T-cell (primary cell): ENCODE data around the gene EML4. TPM values are rescaled to one million over a fixed set of nuclear protein-coding genes. Genes with fewer than 3 reads are reported as not detected.

Experiments
- ATAC-seq, 4 experiments: fragments of 200-7000 bp in 3 of 4; fragments of 150-1000 bp in 1 of 4; cut with Tn5 transposase; replicated peaks in 1 of 4; 1 replicate in 3 of 4; 2 replicates in 1 of 4; pipeline ENCODE4 v1.10.0; 2021; ENCODE audit warnings: moderate library complexity in 3 of 4, mild to moderate bottlenecking in 2 of 4, moderate number of reproducible peaks in 1 of 4
- CTCF ChIA-PET, 2 donors: fragments of 300-600 bp; sonication (Branson Sonifier 250); formaldehyde crosslinking; loops; one replicate each; lab custom pipeline; 2022; ENCODE audit warnings: antibody characterized with exemption in 2 of 2; lab: Charles Lee
- POLR2A ChIA-PET, 2 donors: fragments of 300-600 bp; sonication (Branson Sonifier 250); formaldehyde crosslinking; loops; one replicate each; lab custom pipeline; 2022; ENCODE audit warnings: antibody characterized with exemption in 2 of 2; lab: Charles Lee
- DNase-seq, 35 experiments: peaks; one replicate each; pipeline versions ENCODE4 v3.0.0 to v3.0.0-alpha.2; 2013 to 2023
- H3K27ac ChIP-seq: one replicate; pipeline ENCODE4 v1.5.1; 2013; ENCODE audit warnings: low read length
- H3K27me3 ChIP-seq, 2 experiments: replicated peaks in 1 of 2; 1 replicate in 1 of 2; 2 replicates in 1 of 2; pipeline versions ENCODE4 v1.6.1 to v1.7.0; 2013; ENCODE audit warnings: low read length in 1 of 2, mixed read lengths in 1 of 2; ENCODE audit not compliant: control insufficient read depth in 2 of 2, insufficient read depth in 2 of 2; ENCODE audit errors: extremely low read depth in 1 of 2
- H3K36me3 ChIP-seq, 2 donors: 1 replicate in 1 of 2; 2 replicates in 1 of 2; pipeline versions ENCODE4 v1.6.1 to v1.7.0; 2013; ENCODE audit warnings: low read length in 1 of 2; ENCODE audit not compliant: control insufficient read depth in 2 of 2, insufficient read depth in 1 of 2; ENCODE audit errors: extremely low read depth in 1 of 2
- H3K4me1 ChIP-seq, 2 experiments: 1 replicate in 1 of 2; 2 replicates in 1 of 2; pipeline versions ENCODE4 v1.6.1 to v1.7.0; 2013; ENCODE audit warnings: low read length in 2 of 2, mixed read lengths in 1 of 2; ENCODE audit not compliant: insufficient read depth in 2 of 2, control insufficient read depth in 1 of 2; ENCODE audit errors: extremely low read depth in 1 of 2
- H3K4me3 ChIP-seq, 2 donors: 1 replicate in 1 of 2; 2 replicates in 1 of 2; pipeline versions ENCODE4 v1.5.1 to v1.7.0; 2013; ENCODE audit warnings: mild to moderate bottlenecking in 2 of 2, low read length in 1 of 2, moderate library complexity in 1 of 2; ENCODE audit not compliant: control insufficient read depth in 1 of 2; ENCODE audit errors: extremely low read depth in 1 of 2
- H3K9me3 ChIP-seq: 2 replicates; pipeline ENCODE4 v1.7.0; 2013
- H3K27ac Mint-ChIP-seq, 2 donors: one replicate each; pipeline ENCODE4 v1.8.0; 2020 to 2021; ENCODE audit warnings: mild to moderate bottlenecking in 2 of 2, mixed read lengths in 2 of 2
- H3K27me3 Mint-ChIP-seq, 2 donors: one replicate each; pipeline ENCODE4 v1.8.0; 2021 to 2022; ENCODE audit warnings: mixed read lengths in 2 of 2
- H3K36me3 Mint-ChIP-seq: one replicate; pipeline ENCODE4 v1.8.0; 2021; ENCODE audit warnings: mixed read lengths
- H3K4me1 Mint-ChIP-seq, 3 donors: one replicate each; pipeline ENCODE4 v1.8.0; 2020 to 2022; ENCODE audit warnings: mixed read lengths in 3 of 3, mild to moderate bottlenecking in 1 of 3
- H3K4me3 Mint-ChIP-seq, 3 donors: one replicate each; pipeline ENCODE4 v1.8.0; 2020 to 2022; ENCODE audit warnings: mild to moderate bottlenecking in 3 of 3, mixed read lengths in 3 of 3, moderate library complexity in 3 of 3
- H3K9me3 Mint-ChIP-seq, 3 donors: one replicate each; pipeline ENCODE4 v1.8.0; 2020 to 2022; ENCODE audit warnings: mixed read lengths in 3 of 3
- WGBS: methylation state at CpG from one replicate; pipeline ENCODE4 v1.1.5; 2013; ENCODE audit warnings: missing lambda C conversion rate; ENCODE audit not compliant: insufficient coverage; 5-methylcytosine and 5-hydroxymethylcytosine counted together
- total RNA-seq, 35 experiments: library from RNA in 6 of 35; stranded (reverse) in 6 of 35; fragments of 120-200 nt in 1 of 35; gene quantifications; one replicate each; pipeline versions ENCODE4 v1.2.1 to v1.2.4 and lab custom pipeline; 2013 to 2026

The EML4 gene
- total RNA-seq, 5 donors from 2014 or later (not counting 1 experiment from before 2014, with no cell fraction given), result 101 to 223 (median 123) TPM

DNA sequence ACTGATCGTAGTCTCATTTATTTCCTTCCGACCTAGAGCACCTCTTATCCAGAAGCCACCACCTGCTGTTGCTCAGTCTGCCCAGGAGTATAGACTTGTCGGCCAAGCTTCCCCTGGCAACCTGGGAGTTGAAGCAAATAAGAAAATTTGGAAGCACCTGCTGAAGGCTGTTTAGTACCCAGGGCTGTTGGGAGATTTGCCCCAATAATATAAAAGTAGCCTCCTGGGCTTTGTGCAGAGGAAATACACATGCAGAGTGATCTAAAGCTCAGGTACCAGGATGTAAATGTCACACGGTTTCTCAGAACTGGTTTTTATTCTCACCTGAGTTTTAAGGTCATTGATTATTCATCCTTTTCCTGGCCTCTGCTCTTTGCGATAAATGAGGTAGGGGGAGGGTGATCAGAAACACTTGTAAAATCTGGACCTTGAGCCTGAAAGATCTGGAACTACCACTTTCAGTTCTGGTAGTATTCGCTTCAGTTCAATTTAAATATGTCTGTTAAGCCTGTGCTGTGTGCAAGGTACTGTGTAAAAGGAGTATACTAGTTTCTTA, 192.7 kb downstream of the EML4 start:
- H3K27ac ChIP-seq, result peak overlapping the region; percentile 96
- 3% methylated on average over 4 of the region's 6 CpGs for WGBS
- ATAC-seq (peak in 3 of 4 experiments; percentile 2 to 4 (median 3)), DNase-seq (no peak)
- H3K9me3 Mint-ChIP-seq, result no peaks in the 10 kb centered on the region
- POLR2A ChIA-PET, result interaction anchor here in 1 of 2 donors (0.6 kb wide), 1 partner anchor 125 kb away, joined by 3 read pairs; no protein-coding TSS in a partner anchor
- H3K27me3 Mint-ChIP-seq, result no peaks in the 10 kb centered on the region
- peak overlapping the region; percentile 71 to 97 for H3K4me3 ChIP-seq
- CTCF ChIA-PET, result interaction anchor here (0.5 to 0.6 kb wide), 3 partner anchors 190 to 868 kb away, joined by 3 to 4 read pairs (median 3); no protein-coding TSS in a partner anchor
- peaks cover 6% of the 10 kb centered on the region for H3K36me3 Mint-ChIP-seq
- no peaks in the 10 kb centered on the region for H3K9me3 ChIP-seq
- H3K27ac Mint-ChIP-seq, result peak overlapping the region; percentile 98 to 100
- no peaks in the 10 kb centered on the region for H3K36me3 ChIP-seq
- H3K4me1 ChIP-seq, result peaks cover 23 to 30% of the 10 kb centered on the region in 2 experiments
- H3K4me3 Mint-ChIP-seq, result peak overlapping the region; percentile 87 to 95 (median 88)
- H3K4me1 Mint-ChIP-seq, result peaks cover 38 to 46% (median 45%) of the 10 kb centered on the region in 3 donors
- peaks cover 0 to 3% of the 10 kb centered on the region in 2 experiments for H3K27me3 ChIP-seq

DNA sequence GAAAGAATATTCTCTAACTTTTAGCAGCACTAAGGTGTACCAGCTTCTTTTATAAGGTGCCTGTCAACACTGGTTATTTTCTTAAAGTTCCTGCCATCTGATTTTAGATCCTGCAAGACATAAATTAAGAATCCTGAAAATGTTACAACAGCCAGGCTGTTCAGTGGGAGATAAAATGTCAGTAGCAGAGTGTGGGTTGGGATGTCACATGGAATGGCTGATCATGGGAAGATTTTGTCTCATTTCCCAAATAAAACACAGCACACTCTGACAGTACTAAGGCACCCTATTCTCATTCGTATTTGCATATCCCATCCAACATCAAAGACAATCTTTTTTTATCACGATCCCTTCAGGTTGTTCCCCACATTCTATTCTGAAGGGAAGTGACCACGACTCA, 194.3 kb downstream of the EML4 start:
- peaks cover 37 to 39% (median 38%) of the 10 kb centered on the region in 3 donors for H3K4me1 Mint-ChIP-seq

DNA sequence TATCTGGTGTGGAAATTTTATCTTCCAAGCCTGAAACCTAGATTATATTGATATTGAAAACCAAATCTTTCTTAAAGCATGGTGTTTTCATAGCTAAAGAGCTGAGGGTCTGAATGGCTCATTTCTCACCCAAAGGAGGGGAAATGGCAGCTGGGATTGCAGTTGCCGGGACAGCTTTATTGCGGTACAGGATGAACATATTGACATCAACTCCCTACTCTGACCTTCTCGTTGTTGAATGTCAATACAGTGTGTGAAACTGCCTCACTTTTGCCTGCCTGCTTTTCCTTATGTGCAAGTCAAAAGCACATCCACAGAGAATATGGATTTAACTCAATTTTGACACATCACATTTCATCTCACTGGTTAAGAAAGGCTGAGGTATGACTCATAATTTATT, 195.5 kb downstream of the EML4 start:
- H3K4me3 Mint-ChIP-seq, result no peak overlapping the region
- Histone ChIP-seq H3K4me3 (no peak overlapping the region), H3K4me1 (peaks cover 20 to 22% of the 10 kb centered on the region in 2 experiments), H3K27me3 (peaks cover 0 to 3% of the 10 kb centered on the region in 2 experiments), H3K36me3 (no peaks in the 10 kb centered on the region), H3K27ac (no peak overlapping the region), H3K9me3 (no peaks in the 10 kb centered on the region)
- H3K36me3 Mint-ChIP-seq, result no peaks in the 10 kb centered on the region
- POLR2A ChIA-PET, result no interaction called here
- CTCF ChIA-PET, result no interaction called here
- DNase-seq (no peak), ATAC-seq (no peak)
- no peaks in the 10 kb centered on the region for H3K9me3 Mint-ChIP-seq
- 100% methylated on average over 1 of the region's 3 CpGs for WGBS
- peaks cover 30% of the 10 kb centered on the region in 3 donors for H3K4me1 Mint-ChIP-seq
- H3K27me3 Mint-ChIP-seq, result peaks cover 0 to 2% of the 10 kb centered on the region in 2 donors
- H3K27ac Mint-ChIP-seq, result no peak overlapping the region

More for the DNA sequence above, 194.3 kb downstream of the EML4 start:
- Histone ChIP-seq H3K27ac (no peak overlapping the region), H3K27me3 (peaks cover 0 to 3% of the 10 kb centered on the region in 2 experiments), H3K4me3 (no peak overlapping the region), H3K4me1 (peaks cover 25 to 34% of the 10 kb centered on the region in 2 experiments), H3K9me3 (no peaks in the 10 kb centered on the region), H3K36me3 (no peaks in the 10 kb centered on the region)
- CTCF ChIA-PET, result no interaction called here
- Mint-ChIP-seq H3K27ac (no peak overlapping the region), H3K9me3 (no peaks in the 10 kb centered on the region), H3K4me3 (no peak overlapping the region), H3K27me3 (peaks cover 0 to 2% of the 10 kb centered on the region in 2 donors), H3K36me3 (no peaks in the 10 kb centered on the region)
- ATAC-seq (no peak), DNase-seq (no peak)
- POLR2A ChIA-PET, result no interaction called here
- 83% methylated on average over 2 of the region's 3 CpGs for WGBS

DNA sequence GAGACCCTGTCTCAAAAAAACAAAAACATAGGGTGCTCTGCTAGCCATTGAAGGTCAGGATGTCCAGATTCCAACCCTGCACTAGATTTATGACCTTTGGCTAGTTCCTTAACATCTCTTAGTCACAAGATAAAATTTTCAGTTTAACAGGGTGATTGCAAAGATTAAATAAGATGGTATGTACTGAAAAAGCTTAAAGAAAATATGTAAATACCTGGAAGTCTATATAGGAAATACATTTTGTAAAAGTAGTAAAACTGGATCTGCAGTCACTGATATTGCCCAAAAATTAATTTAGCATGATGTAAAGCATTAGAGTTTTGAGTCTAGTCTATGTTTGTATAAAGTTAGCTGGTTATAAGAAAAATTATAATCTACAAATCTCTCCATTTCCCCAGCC, 197.3 kb downstream of the EML4 start:
- Mint-ChIP-seq H3K4me1 (peaks cover 20 to 22% (median 22%) of the 10 kb centered on the region in 3 donors), H3K36me3 (no peaks in the 10 kb centered on the region), H3K27ac (no peak overlapping the region), H3K4me3 (no peak overlapping the region), H3K27me3 (peaks cover 0 to 2% of the 10 kb centered on the region in 2 donors), H3K9me3 (no peaks in the 10 kb centered on the region)
- Histone ChIP-seq H3K4me3 (no peak overlapping the region), H3K9me3 (no peaks in the 10 kb centered on the region), H3K27ac (no peak overlapping the region), H3K4me1 (peaks cover 10 to 16% of the 10 kb centered on the region in 2 experiments), H3K27me3 (no peaks in the 10 kb centered on the region), H3K36me3 (no peaks in the 10 kb centered on the region)
- ChIA-PET POLR2A (interaction anchor here in 1 of 2 donors (0.5 kb wide), 1 partner anchor 301 kb away, joined by 6 read pairs; no protein-coding TSS in a partner anchor), CTCF (no interaction called here)
- ATAC-seq (no peak), DNase-seq (no peak)

DNA sequence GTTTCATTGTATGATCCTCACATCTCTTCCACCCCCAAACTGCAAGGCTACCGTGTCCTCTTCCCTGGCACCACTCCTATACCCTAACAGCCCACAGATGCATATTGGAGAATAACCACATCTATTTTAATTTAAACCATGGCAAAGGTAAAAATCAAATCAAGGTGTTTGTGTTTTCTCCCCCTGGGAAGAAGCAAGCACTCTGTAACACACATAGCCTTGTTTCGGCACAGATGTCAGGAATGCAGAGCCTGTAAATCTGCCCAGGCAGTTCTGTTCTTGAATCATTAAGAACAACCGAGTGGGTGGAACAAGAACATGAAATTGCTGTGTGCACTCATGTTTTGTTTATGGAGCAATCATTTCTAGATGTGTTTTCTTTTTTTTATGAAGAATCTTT, 198.7 kb downstream of the EML4 start:
- Histone ChIP-seq H3K4me1 (peaks cover 4 to 9% of the 10 kb centered on the region in 2 experiments), H3K27me3 (no peaks in the 10 kb centered on the region), H3K36me3 (no peaks in the 10 kb centered on the region), H3K4me3 (no peak overlapping the region), H3K27ac (no peak overlapping the region), H3K9me3 (no peaks in the 10 kb centered on the region)
- no peak for ATAC-seq
- ChIA-PET POLR2A (no interaction called here), CTCF (interaction anchor here in 1 of 2 donors (1.2 kb wide), 1 partner anchor 14 kb away, joined by 3 read pairs; no protein-coding TSS in a partner anchor)
- Mint-ChIP-seq H3K27me3 (peaks cover 0 to 2% of the 10 kb centered on the region in 2 donors), H3K36me3 (no peaks in the 10 kb centered on the region), H3K4me1 (peaks cover 11 to 20% (median 14%) of the 10 kb centered on the region in 3 donors), H3K9me3 (no peaks in the 10 kb centered on the region), H3K27ac (no peak overlapping the region), H3K4me3 (no peak overlapping the region)
- WGBS, result 100% methylated on average over 1 of the region's 3 CpGs
- DNase-seq, result no peak

DNA sequence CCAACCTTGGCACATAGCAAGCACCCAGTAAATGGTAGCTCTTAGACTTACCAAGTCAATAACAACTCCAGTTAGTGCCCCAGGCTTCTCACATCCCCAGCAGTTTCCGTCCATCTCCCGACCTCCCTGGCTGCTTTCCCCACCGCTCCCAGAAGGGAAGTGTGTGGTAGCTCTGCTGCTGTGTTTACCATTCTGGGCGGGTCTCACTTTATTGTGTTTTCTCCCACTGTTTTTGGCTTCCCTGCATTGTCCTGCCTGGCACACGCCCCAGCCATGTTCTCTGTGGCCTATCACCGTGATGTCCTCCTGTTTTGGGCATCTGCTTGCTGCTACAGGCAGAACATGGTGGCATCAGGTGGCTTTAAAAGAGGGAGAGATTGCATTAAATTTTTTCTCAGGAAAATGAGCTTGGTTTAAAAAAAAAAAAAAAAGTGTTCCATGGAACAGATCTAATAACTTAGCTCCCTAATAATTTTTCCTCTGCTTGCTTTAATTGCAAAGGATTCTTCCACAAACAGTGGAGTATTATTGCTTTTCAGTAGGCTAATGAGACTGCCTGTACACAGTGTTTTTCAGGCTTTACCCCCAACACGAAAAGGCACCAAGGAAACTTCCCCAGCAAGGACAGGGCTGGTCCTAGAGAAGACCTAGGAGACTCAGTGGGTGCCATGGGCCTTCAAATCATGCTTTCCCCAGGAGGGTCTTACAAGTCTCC, 199.8 kb downstream of the EML4 start:
- no peaks in the 10 kb centered on the region for H3K36me3 Mint-ChIP-seq
- CTCF ChIA-PET, result interaction anchor here (0.6 to 1.2 kb wide), 3 partner anchors 15 to 290 kb away, joined by 3 read pairs; no protein-coding TSS in a partner anchor
- DNase-seq (no peak), ATAC-seq (no peak)
- H3K9me3 Mint-ChIP-seq, result no peaks in the 10 kb centered on the region
- Histone ChIP-seq H3K4me1 (peaks cover 4 to 9% of the 10 kb centered on the region in 2 experiments), H3K9me3 (no peaks in the 10 kb centered on the region), H3K27me3 (no peaks in the 10 kb centered on the region), H3K36me3 (no peaks in the 10 kb centered on the region), H3K27ac (no peak overlapping the region), H3K4me3 (no peak overlapping the region)
- H3K4me1 Mint-ChIP-seq, result peaks cover 11 to 20% (median 14%) of the 10 kb centered on the region in 3 donors
- no peak overlapping the region for H3K27ac Mint-ChIP-seq
- POLR2A ChIA-PET, result interaction anchor here in 1 of 2 donors (0.6 kb wide), 1 partner anchor 23 kb away, joined by 3 read pairs; no protein-coding TSS in a partner anchor
- no peak overlapping the region for H3K4me3 Mint-ChIP-seq
- H3K27me3 Mint-ChIP-seq, result peaks cover 0 to 2% of the 10 kb centered on the region in 2 donors
- WGBS, result 85% methylated on average over 3 of the region's 7 CpGs
